Stimulated activated naive CD4-positive, alpha-beta T cell treated with Interleukin-2 at 50 U/mL for 16 hours (primary cell): ENCODE data around the gene WFDC1.

Experiments
- DNase-seq: peaks from one replicate; lab custom pipeline; 2025; lab: John Stamatoyannopoulos, UW

Gene WFDC1

DNA sequence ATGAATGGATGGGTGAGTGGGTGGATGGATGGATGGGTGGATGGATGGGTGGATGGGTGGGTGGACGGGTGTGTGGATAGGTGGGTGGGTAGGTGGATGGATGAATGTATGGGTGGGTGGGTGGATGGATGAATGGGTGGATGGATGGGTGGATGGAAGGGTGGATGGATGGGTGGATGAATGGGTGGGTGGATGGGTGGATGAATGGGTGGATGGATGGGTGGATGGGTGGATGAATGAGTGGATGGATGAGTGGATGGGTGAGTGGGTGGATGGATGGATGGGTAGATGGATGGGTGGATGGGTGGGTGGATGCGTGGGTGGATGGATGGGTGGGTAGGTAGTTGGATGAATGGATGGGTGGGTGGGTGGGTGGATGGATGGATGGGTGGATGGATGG lies 60.5 kb downstream of the WFDC1 start:
- no peak for DNase-seq

DNA sequence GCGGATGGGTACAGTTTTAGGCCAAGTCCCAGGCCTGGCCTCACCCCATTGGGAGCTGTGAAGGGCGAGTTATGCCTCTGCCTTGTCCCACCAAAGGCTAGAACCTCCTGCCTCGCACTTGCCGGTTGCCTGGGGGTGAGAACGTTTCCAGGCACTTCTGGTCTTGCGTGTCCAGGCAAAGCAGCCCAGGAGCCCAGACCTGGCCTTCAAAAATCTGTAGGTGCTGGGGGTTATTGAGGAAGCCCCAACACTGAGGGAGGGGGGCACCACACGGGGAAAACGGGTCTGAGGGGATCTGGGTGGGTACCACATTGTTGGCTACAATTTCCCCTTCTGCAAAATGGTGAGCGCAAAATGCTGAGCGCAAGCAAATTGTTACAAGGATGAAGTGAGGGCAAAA lies 61.5 kb downstream of the WFDC1 start:
- DNase-seq: no peak

DNA sequence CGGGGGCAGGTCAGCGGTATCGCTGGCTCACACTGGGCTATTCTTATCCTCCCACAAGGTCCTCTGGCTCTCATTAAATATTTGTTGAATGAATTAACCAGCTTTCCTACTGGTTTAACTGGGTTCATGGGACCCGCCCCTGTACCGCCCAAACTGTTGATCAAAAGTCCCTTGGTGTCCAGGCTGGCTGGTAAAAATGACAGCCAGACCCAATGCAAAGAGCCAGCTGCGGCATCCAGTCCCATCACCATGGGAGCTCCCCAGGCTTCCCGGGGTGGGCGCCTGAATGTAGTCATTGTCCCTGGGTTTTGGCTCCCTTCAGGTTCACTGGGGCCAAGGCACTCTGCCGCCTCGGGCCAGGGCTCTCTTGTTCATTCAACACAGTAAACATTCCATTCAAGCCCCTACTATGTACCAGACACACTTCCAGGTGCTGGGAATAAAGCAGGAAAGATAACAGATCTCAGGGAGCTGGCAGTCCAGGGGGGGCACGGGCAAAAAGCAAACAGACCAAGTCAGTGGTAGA lies 62.0 kb downstream of the WFDC1 start:
- DNase-seq: no peak

GRCh38 chr16:84357191-84357651 lies 62.5 kb downstream of the WFDC1 start:
- DNase-seq: no peak

DNA sequence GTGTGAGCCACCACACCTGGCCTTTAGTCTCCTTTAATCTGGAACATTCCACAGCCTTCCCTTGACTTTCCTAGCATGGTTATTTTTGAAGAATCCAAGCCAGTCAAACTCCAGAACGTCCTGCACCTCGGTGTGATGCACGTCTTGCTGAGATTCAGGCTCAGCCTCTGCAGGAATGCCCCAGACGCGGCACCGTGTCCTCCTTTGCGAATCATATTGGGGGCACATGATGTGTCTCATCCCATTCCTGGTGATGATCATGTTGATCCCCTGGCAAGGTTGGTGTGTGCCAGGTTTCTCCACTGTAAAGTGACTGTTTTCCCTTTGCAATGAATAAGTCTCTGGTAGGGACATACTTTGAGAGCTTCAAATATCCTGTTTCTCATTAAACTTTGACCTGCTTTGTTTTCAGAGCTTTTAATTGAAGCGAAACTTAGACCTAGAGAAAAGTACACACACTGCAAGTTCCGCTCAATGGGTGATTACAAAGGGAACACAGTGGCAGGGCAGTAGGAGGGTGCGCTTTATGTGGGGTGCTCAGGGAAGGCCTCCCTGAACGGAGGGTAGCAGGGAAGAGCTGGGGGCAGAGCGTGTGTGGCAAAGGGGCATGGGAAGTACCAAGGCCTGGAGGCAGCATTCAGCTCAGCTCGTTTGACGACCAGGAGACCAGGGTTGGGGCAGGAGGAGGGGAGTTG lies 64.1 kb downstream of the WFDC1 start:
- no peak for DNase-seq

- no peak for DNase-seq
Observed at GRCh38 chr16:84359326-84359725, 64.6 kb downstream of the WFDC1 start.

- no peak for DNase-seq
Observed at GRCh38 chr16:84360170-84360569, 65.5 kb downstream of the WFDC1 start.

DNA sequence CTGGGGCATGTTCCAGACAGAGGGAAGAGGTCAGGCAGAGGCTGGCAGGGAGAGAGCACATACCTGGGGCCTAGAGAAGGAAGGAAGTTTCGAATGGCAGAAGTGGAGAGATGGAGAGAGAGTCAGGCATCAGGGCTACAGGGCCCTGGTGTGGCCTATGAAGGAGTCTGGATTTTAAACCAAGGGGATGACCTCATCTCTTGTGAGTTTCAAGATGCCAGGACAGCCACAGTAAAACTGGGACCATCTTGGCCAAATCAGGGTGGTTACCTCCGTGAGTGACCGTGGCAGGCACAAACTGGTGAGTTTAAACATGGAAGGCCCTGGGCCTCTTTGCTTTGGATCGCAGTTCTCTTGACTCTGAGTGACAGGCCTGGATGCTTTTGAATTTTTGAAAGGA lies 66.1 kb downstream of the WFDC1 start:
- DNase-seq: no peak

DNA sequence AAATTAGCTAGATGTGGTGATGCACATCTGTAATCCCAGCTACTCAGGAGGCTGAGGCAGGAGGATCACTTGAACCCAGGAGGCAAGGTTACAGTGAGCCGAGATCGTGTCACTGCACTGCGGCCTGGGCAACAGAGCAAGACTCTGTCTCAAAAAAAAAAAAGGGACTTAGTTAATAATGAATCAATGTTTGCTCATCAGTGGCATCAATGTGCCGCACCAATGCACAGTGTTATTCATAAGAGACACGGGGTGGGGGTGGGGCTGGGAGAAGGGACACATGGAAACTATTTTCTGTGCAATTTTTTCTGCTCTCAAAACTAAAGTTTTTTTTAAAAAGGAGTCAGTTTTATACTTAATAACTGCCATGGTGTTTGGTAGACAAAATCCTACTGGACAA lies 66.9 kb downstream of the WFDC1 start:
- DNase-seq: no peak

DNA sequence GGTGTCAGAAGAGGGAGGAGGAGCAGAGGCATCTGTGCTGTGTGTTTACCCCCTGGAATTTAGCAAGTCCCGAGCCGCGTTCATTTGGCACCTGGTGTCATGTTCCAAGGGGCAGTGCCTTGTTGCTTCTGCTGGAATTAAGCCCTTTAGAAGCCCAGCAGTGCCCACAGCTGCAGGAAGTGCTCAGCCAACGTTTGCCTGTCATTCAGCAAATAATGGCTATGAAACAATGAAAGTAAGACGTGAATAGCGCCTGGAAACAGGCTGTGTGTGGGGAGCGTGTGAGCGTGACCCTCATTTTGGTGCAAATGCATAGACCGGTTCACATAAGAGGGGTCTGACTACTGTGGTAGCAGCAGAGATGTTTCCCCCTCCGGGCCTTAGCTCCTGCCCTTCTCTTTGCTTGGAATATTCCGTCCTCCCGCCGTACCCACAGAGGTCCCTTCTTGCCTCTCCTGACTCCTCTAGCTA lies 67.8 kb downstream of the WFDC1 start:
- DNase-seq: no peak

GRCh38 chr16:84366208-84366607 lies 71.5 kb downstream of the WFDC1 start:
- no peak for DNase-seq

DNA sequence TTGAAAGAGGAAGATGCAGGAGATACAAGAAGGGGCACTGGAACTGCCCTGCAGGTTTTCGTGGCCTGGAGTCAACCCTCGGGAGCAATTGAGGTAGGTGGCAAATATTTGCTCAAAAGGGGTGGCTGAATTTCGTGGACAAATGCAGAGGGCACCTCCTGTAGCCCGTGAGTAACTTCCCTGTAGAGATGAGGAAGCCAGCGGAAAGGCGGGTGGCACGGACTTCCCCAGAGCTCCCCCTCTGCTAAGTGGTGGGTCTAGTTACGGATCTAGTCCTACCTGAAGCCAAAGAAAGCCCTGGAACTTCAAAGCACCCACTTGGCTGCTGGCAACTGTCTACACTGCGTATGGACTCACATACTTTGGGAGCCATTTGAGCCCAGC lies 72.6 kb downstream of the WFDC1 start:
- no peak for DNase-seq

- DNase-seq: no peak
Observed at GRCh38 chr16:84367750-84368307, 73.2 kb downstream of the WFDC1 start.

GRCh38 chr16:84368308-84368996 lies 73.8 kb downstream of the WFDC1 start, which contains the start of gene ATP2C2:
ATP2C2 (plus strand) TSS chr16:84368538; CDS start chr16:84368616, 78 bp downstream.
- DNase-seq: no peak

DNA sequence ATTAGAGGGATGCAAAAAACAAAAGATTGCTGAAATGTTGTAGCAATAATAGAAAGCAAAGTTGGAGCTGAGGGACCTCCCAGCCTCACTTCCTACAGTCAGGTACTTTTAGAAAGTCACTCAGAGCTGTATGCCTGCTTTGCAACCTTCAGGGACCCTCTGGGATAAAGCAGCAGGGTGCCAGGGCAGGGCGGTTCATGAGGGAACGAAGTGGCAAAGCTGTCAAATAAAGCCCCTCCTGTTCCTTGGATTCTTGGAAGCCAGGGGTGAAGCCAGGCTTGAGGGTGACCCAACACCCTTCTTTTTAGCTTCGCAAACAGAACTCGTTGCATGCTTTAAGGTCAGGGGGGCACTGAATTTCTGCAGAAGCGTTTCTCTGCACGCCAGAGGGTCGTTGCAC lies 74.4 kb downstream of the WFDC1 start:
- DNase-seq: no peak

GRCh38 chr16:84369938-84370627 lies 75.4 kb downstream of the WFDC1 start:
- no peak for DNase-seq

- no peak for DNase-seq
Observed at GRCh38 chr16:84370723-84371552, 76.3 kb downstream of the WFDC1 start.

DNA sequence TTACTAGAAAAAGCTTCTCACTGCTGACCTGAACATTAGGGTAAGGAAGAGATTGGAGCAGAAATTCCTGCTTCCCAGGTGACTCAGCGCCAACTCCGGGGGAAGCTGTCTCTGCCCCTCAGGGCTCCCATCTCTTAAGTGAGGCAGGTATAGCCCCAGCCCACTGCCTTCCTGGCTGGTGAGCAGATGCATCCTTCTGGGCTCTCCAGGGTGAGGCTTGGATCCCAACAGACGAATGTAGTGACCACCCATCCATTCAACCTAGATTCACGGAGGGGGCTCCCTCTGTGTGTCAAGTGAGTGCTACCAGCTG lies 76.8 kb downstream of the WFDC1 start:
- no peak for DNase-seq

GRCh38 chr16:84373907-84374489 lies 79.3 kb downstream of the WFDC1 start:
- no peak for DNase-seq

- no peak for DNase-seq
Observed at GRCh38 chr16:84378099-84378498, 83.4 kb downstream of the WFDC1 start.

DNA sequence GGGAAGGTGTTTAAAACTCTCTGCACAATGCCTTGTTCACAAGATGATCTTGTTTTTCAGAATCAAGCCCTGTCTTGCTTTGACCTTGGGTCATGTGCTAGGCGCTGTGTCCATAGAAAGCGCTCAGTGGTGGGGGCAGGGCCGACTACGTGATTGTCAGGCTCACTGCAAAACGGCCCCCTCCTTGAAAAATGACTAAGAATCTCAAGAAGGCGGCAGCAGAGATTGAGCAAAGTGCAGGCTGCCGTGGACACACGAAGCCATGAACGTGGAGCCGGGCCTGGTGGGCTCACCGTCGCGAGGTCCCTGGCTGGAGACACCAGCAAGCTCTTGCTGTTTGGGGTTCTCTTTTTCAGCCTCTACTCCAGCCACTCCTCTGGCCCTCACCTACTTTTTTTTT lies 83.9 kb downstream of the WFDC1 start:
- no peak for DNase-seq
